Adipocyte (in vitro differentiated cells): ENCODE measurements around the gene OTOA.
A peak's percentile ranks its signal among the peaks of the same experiment; 100 is the strongest.
"Not testable (repeated sequence)": the region's sequence is repeated elsewhere in the genome, so short reads cannot be mapped to it uniquely, and the experiment has no call there.

Experiments
- DNase-seq: peaks from one replicate; pipeline ENCODE4 v3.0.0-alpha.2; 2015; ENCODE audit warnings: low read depth
- H3K27me3 ChIP-seq: replicated peaks from 2 replicates; pipeline ENCODE4 v1.7.0; 2013; ENCODE audit warnings: mild to moderate bottlenecking, low read length, moderate library complexity; ENCODE audit not compliant: control insufficient read depth, insufficient read depth
- H3K36me3 ChIP-seq: 2 replicates; pipeline ENCODE4 v1.7.0; 2013; ENCODE audit warnings: low read length, mild to moderate bottlenecking, moderate library complexity; ENCODE audit not compliant: control insufficient read depth, insufficient read depth, severe bottlenecking
- H3K4me1 ChIP-seq: 2 replicates; pipeline ENCODE4 v1.7.0; 2013; ENCODE audit warnings: mild to moderate bottlenecking, low read length, moderate library complexity; ENCODE audit not compliant: control insufficient read depth, insufficient read depth
- H3K4me3 ChIP-seq: 2 replicates; pipeline ENCODE4 v1.7.0; 2013; ENCODE audit warnings: mild to moderate bottlenecking, low read length, moderate library complexity
- H3K9ac ChIP-seq: 2 replicates; pipeline ENCODE4 v1.7.0; 2013; ENCODE audit warnings: mild to moderate bottlenecking, low read length, moderate library complexity
- H3K9me3 ChIP-seq: 2 replicates; pipeline ENCODE4 v1.7.0; 2013; ENCODE audit warnings: mild to moderate bottlenecking, low read length, moderate library complexity; ENCODE audit not compliant: control insufficient read depth

OTOA gene

GRCh38 chr16:21629616-21630539, 33.9 kb upstream of the OTOA start:
- DNase-seq, H3K27me3 ChIP-seq, H3K9me3 ChIP-seq, H3K4me3 ChIP-seq, H3K9ac ChIP-seq: not testable (repeated sequence)
- peaks cover 24% of the 10 kb centered on the region for H3K36me3 ChIP-seq
- H3K4me1 ChIP-seq: peaks cover 42% of the 10 kb centered on the region

- Histone ChIP-seq H3K36me3 (peaks cover 16% of the 10 kb centered on the region), H3K4me1 (peaks cover 42% of the 10 kb centered on the region)
- not testable (repeated sequence) for H3K27me3 ChIP-seq, H3K9me3 ChIP-seq, H3K9ac ChIP-seq, H3K4me3 ChIP-seq, DNase-seq
These were observed 32.9 kb upstream of the OTOA start for GRCh38 chr16:21630866-21631265.

GRCh38 chr16:21631376-21631775, 32.4 kb upstream of the OTOA start:
- H3K9me3 ChIP-seq, H3K27me3 ChIP-seq, H3K9ac ChIP-seq, H3K4me3 ChIP-seq, DNase-seq: not testable (repeated sequence)
- peaks cover 38% of the 10 kb centered on the region for H3K4me1 ChIP-seq
- peaks cover 14% of the 10 kb centered on the region for H3K36me3 ChIP-seq

- H3K9ac ChIP-seq, H3K4me3 ChIP-seq, DNase-seq, H3K27me3 ChIP-seq, H3K9me3 ChIP-seq: not testable (repeated sequence)
- peaks cover 14% of the 10 kb centered on the region for H3K36me3 ChIP-seq
- peaks cover 31% of the 10 kb centered on the region for H3K4me1 ChIP-seq
These were observed 31.7 kb upstream of the OTOA start for GRCh38 chr16:21631951-21632575.

GRCh38 chr16:21634216-21634615, 29.6 kb upstream of the OTOA start:
- Histone ChIP-seq H3K36me3 (peaks cover 14% of the 10 kb centered on the region), H3K4me3 (no peak overlapping the region), H3K27me3 (no peaks in the 10 kb centered on the region), H3K4me1 (peaks cover 13% of the 10 kb centered on the region), H3K9me3 (no peaks in the 10 kb centered on the region), H3K9ac (no peak overlapping the region)
- no peak for DNase-seq

GRCh38 chr16:21635694-21636093, 28.1 kb upstream of the OTOA start:
- H3K9me3 ChIP-seq, H3K36me3 ChIP-seq, DNase-seq, H3K4me3 ChIP-seq, H3K9ac ChIP-seq, H3K27me3 ChIP-seq: not testable (repeated sequence)
- peaks cover 14% of the 10 kb centered on the region for H3K4me1 ChIP-seq

- Histone ChIP-seq H3K27me3 (no peaks in the 10 kb centered on the region), H3K36me3 (peaks cover 9% of the 10 kb centered on the region), H3K4me1 (peaks cover 21% of the 10 kb centered on the region), H3K9me3 (no peaks in the 10 kb centered on the region), H3K4me3 (no peak overlapping the region), H3K9ac (no peak overlapping the region)
- no peak for DNase-seq
These were observed 26.5 kb upstream of the OTOA start for GRCh38 chr16:21637032-21637968.

GRCh38 chr16:21638573-21638975, 25.2 kb upstream of the OTOA start:
- Histone ChIP-seq H3K27me3 (no peaks in the 10 kb centered on the region), H3K9ac (no peak overlapping the region), H3K9me3 (no peaks in the 10 kb centered on the region), H3K4me1 (peaks cover 20% of the 10 kb centered on the region), H3K36me3 (peaks cover 9% of the 10 kb centered on the region), H3K4me3 (no peak overlapping the region)
- DNase-seq: peak; percentile 39

- no peaks in the 10 kb centered on the region for H3K27me3 ChIP-seq
- no peak for DNase-seq
These were observed 24.3 kb upstream of the OTOA start for GRCh38 chr16:21639493-21639892.

GRCh38 chr16:21641916-21642315, 21.9 kb upstream of the OTOA start:
- H3K9me3 ChIP-seq: no peaks in the 10 kb centered on the region
- no peaks in the 10 kb centered on the region for H3K27me3 ChIP-seq
- no peaks in the 10 kb centered on the region for H3K36me3 ChIP-seq
- no peak for DNase-seq
- no peak overlapping the region for H3K4me3 ChIP-seq
- H3K4me1 ChIP-seq: peaks cover 30% of the 10 kb centered on the region
- H3K9ac ChIP-seq: peak overlapping the region; percentile 48

More at GRCh38 chr16:21639493-21639892, 24.3 kb upstream of the OTOA start:
- Histone ChIP-seq H3K9ac (no peak overlapping the region), H3K4me1 (peaks cover 20% of the 10 kb centered on the region), H3K9me3 (no peaks in the 10 kb centered on the region), H3K4me3 (no peak overlapping the region), H3K36me3 (peaks cover 3% of the 10 kb centered on the region)

- H3K27me3 ChIP-seq: no peaks in the 10 kb centered on the region
- no peak overlapping the region for H3K9ac ChIP-seq
- H3K4me3 ChIP-seq: no peak overlapping the region
- peaks cover 30% of the 10 kb centered on the region for H3K4me1 ChIP-seq
- no peaks in the 10 kb centered on the region for H3K36me3 ChIP-seq
- no peaks in the 10 kb centered on the region for H3K9me3 ChIP-seq
- DNase-seq: no peak
These were observed 20.9 kb upstream of the OTOA start for GRCh38 chr16:21642861-21643260.
